Natural killer cell treated with Interleukin-12 subunit alpha and Interleukin-12 subunit beta and Interleukin-15 and Interleukin-18, amount 100 ng/mL, for 72 hours (primary cell): ENCODE measurements around the gene STUM. TPM values are rescaled to one million over a fixed set of nuclear protein-coding genes. Genes with fewer than 3 reads are reported as not detected.

ENCODE experiments used
- ATAC-seq, 2 donors: fragments of 150-1000 bp; cut with Tn5 transposase in 1 of 2; sonication (Bioruptor Pico), chemical (Tn5 transposase) in 1 of 2; 2 replicates each; pipeline ENCODE4 v1.10.0; 2021
- DNase-seq: peaks from one replicate; pipeline ENCODE4 v3.0.0; 2022; ENCODE audit warnings: low spot score
- H3K27ac Mint-ChIP-seq, 2 donors: 1 replicate in 1 of 2; 2 replicates in 1 of 2; pipeline ENCODE4 v1.8.0; 2022; ENCODE audit warnings: mixed read lengths in 2 of 2, mild to moderate bottlenecking in 1 of 2, moderate library complexity in 1 of 2
- H3K27me3 Mint-ChIP-seq, 2 donors: 1 replicate in 1 of 2; 2 replicates in 1 of 2; pipeline ENCODE4 v1.8.0; 2022; ENCODE audit warnings: mixed read lengths in 2 of 2
- H3K36me3 Mint-ChIP-seq: one replicate; pipeline ENCODE4 v1.8.0; 2022; ENCODE audit warnings: mixed read lengths
- H3K4me1 Mint-ChIP-seq, 2 donors: 1 replicate in 1 of 2; 2 replicates in 1 of 2; pipeline ENCODE4 v1.8.0; 2022; ENCODE audit warnings: low read depth in 2 of 2, mixed read lengths in 2 of 2, mild to moderate bottlenecking in 1 of 2
- H3K4me3 Mint-ChIP-seq: one replicate; pipeline ENCODE4 v1.8.0; 2022; ENCODE audit warnings: mixed read lengths
- H3K9me3 Mint-ChIP-seq: 2 replicates; pipeline ENCODE4 v1.8.0; 2022; ENCODE audit warnings: mixed read lengths
- total RNA-seq, 2 donors: library from RNA; stranded (reverse); gene quantifications; one replicate each; pipeline ENCODE4 v1.2.3, GENCODE V29; 2022

The STUM gene
- total RNA-seq, 2 donors from 2014 or later, result not detected

GRCh38 chr1:226558036-226558650 lies 9.6 kb downstream of the STUM start:
- DNase-seq (no peak), ATAC-seq (no peak)
- Mint-ChIP-seq H3K36me3 (no peaks in the 10 kb centered on the region), H3K27ac (no peak overlapping the region), H3K4me3 (no peak overlapping the region), H3K4me1 (no peaks in the 10 kb centered on the region), H3K27me3 (peaks cover 24 to 51% of the 10 kb centered on the region in 2 donors), H3K9me3 (no peaks in the 10 kb centered on the region)

DNA sequence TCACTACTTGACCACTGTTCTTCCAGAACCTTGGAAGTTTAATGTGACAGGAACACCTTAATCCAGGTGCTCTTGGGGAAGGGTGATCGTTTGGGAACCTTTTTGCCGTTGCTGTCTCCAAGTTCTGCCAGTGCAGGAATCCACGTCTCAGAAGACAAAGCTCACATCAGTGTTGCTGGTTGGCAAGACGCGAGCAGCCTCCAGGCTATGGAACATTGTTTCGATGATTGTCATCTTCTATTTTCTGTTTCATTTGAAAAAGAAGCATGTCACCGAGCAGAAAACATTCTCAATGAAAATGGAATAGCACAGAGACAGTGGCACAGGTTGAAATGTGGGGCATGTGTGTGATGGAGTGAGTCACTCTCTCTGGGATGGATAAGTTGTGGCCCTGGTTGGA lies 11.7 kb downstream of the STUM start:
- Mint-ChIP-seq H3K27me3 (peaks cover 15 to 31% of the 10 kb centered on the region in 2 donors), H3K9me3 (no peaks in the 10 kb centered on the region), H3K4me3 (no peak overlapping the region), H3K27ac (no peak overlapping the region), H3K4me1 (no peaks in the 10 kb centered on the region), H3K36me3 (no peaks in the 10 kb centered on the region)
- DNase-seq (no peak), ATAC-seq (no peak)

DNA sequence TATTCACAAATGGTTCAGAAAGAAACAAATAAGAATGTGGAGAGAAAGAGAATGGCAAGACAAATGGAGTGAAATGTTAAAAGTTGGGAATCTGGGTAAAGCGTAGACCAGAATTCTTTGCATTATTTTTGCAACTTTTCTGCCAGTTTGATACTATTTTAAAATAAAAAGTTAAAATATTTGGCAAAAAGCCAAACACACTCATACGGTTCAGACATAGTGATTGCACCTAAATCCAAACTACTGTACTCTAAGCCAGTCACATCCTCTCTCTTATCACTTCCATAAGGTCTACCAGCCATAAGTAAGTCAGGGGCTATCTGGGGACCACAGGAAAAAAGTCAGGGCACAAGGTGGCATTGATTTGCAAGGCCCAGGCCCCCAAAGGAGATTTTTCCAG lies 14.4 kb downstream of the STUM start:
- Mint-ChIP-seq H3K4me3 (no peak overlapping the region), H3K4me1 (no peaks in the 10 kb centered on the region), H3K27me3 (peaks cover 14 to 33% of the 10 kb centered on the region in 2 donors), H3K27ac (no peak overlapping the region), H3K9me3 (no peaks in the 10 kb centered on the region), H3K36me3 (no peaks in the 10 kb centered on the region)
- DNase-seq (no peak), ATAC-seq (no peak)

- DNase-seq (no peak), ATAC-seq (no peak)
- Mint-ChIP-seq H3K27me3 (peaks cover 14 to 33% of the 10 kb centered on the region in 2 donors), H3K4me1 (no peaks in the 10 kb centered on the region), H3K36me3 (no peaks in the 10 kb centered on the region), H3K4me3 (no peak overlapping the region), H3K9me3 (no peaks in the 10 kb centered on the region), H3K27ac (no peak overlapping the region)
Measured at GRCh38 chr1:226563666-226564065, 15.1 kb downstream of the STUM start.

DNA sequence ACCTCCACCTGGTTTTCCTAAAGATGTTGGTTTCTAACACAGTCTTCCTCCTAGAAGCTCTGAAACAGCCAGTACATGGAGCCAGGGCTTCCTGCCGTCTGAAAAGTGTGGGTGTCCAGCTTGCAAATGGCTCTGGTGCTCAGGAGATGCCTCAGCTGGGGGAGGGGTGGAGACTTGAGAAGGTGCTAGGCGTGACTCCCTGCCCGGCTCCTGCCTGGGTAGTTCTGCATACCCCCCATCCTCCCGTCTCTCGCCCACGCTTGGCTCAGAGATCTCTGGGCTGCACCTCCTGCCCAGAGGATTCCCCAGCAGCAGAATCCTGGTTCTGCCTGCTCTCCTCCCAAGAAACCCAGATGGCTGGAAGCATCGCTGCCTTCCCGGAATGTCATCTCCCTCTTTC lies 16.9 kb downstream of the STUM start:
- no peaks in the 10 kb centered on the region for H3K4me1 Mint-ChIP-seq
- H3K27me3 Mint-ChIP-seq, result peaks cover 11 to 29% of the 10 kb centered on the region in 2 donors
- ATAC-seq, result no peak
- DNase-seq, result no peak
- H3K36me3 Mint-ChIP-seq, result no peaks in the 10 kb centered on the region
- no peak overlapping the region for H3K27ac Mint-ChIP-seq
- H3K9me3 Mint-ChIP-seq, result no peaks in the 10 kb centered on the region
- no peak overlapping the region for H3K4me3 Mint-ChIP-seq

DNA sequence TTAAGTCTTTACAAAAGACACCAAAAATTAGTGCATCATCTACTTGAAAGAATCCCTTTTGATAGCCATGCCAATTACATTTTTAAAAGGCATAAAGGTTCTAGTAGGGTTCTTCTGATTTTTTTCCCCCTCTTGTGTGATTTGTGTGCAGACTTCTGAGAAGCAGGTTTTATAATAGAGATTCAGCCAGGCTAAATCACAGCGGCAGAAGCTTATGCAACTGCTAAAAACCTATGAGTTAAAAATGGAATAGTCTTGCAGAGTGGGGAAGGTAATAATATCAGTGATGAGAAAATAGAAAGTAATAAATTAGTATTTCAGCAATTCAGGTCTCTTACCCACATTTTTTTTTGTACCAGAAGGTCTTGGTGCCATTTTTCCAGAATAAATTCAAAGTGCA lies 17.7 kb downstream of the STUM start:
- Mint-ChIP-seq H3K36me3 (no peaks in the 10 kb centered on the region), H3K4me1 (no peaks in the 10 kb centered on the region), H3K27me3 (peaks cover 8 to 21% of the 10 kb centered on the region in 2 donors), H3K9me3 (no peaks in the 10 kb centered on the region), H3K27ac (no peak overlapping the region), H3K4me3 (no peak overlapping the region)
- ATAC-seq, result no peak
- no peak for DNase-seq

DNA sequence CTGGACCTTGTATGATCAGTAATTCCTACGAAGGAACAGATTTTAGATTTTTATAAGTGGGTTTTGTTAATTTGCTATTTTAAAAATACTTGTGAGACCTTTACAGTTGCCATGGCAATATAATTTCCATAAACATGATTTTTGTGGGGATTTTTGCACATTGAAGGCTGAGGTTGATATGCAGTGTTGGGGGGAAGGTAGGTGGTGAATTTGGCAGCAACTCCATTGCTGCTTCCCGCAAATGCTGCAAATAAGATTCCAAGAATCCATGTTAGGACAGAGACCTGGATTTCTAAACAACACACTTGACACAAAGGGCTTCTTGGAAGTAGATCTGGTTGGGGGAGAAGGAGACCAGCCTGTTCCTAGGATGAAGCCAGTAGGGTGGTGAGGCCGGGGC lies 18.2 kb downstream of the STUM start:
- Mint-ChIP-seq H3K4me1 (no peaks in the 10 kb centered on the region), H3K4me3 (no peak overlapping the region), H3K36me3 (no peaks in the 10 kb centered on the region), H3K27ac (no peak overlapping the region), H3K9me3 (no peaks in the 10 kb centered on the region), H3K27me3 (peaks cover 8 to 18% of the 10 kb centered on the region in 2 donors)
- ATAC-seq, result no peak
- DNase-seq, result no peak

DNA sequence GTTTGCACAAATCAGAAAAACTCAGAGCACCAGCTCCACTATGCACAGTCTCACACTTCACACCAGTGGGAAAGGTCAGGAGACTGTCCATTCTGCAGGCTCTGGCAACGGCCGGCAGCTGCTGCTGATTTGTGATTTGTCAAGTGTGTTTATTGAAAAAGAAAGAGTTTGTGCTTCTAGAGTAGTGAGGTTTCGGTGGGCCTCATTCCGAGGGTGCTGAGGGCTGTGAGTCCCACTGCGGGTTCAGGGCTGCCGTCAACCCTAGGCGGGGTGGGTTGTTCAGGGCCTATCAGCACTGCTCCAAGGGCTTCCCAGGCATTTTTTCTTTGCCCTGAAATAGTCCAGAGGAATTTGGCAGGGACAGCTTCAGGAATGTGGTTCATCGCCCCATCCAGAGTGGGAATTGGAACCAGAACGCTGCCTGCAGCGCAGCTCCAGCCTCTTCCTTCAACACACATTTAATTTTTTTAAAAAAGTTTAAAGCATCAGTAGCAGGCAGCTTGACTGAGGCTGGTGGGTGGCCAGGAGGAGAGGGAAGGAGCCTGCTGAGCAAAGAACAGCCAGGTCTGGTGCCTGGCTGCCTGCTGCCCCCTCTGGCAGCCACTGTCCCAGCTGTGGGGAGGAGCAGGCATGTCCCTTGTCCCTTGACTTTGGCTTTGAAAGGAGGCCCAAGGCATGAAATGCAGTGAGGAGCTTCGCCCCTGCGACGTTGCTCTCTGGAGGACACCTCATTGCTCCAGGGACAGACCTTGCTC lies 19.7 kb downstream of the STUM start:
- DNase-seq (no peak), ATAC-seq (no peak)
- Mint-ChIP-seq H3K27me3 (peaks cover 8 to 18% of the 10 kb centered on the region in 2 donors), H3K4me3 (no peak overlapping the region), H3K36me3 (no peaks in the 10 kb centered on the region), H3K4me1 (no peaks in the 10 kb centered on the region), H3K27ac (no peak overlapping the region), H3K9me3 (no peaks in the 10 kb centered on the region)

- DNase-seq, result no peak
Measured at GRCh38 chr1:226568975-226569741, 20.6 kb downstream of the STUM start.

GRCh38 chr1:226569879-226570547 lies 21.4 kb downstream of the STUM start:
- no peak for DNase-seq
- no peaks in the 10 kb centered on the region for H3K4me1 Mint-ChIP-seq
- peaks cover 8 to 18% of the 10 kb centered on the region in 2 donors for H3K27me3 Mint-ChIP-seq
- H3K27ac Mint-ChIP-seq, result no peak overlapping the region
- H3K36me3 Mint-ChIP-seq, result no peaks in the 10 kb centered on the region
- no peaks in the 10 kb centered on the region for H3K9me3 Mint-ChIP-seq
- ATAC-seq, result no peak
- no peak overlapping the region for H3K4me3 Mint-ChIP-seq

More at GRCh38 chr1:226568975-226569741, 20.6 kb downstream of the STUM start:
- Mint-ChIP-seq H3K36me3 (no peaks in the 10 kb centered on the region), H3K9me3 (no peaks in the 10 kb centered on the region), H3K4me3 (no peak overlapping the region), H3K27me3 (peaks cover 8 to 18% of the 10 kb centered on the region in 2 donors), H3K27ac (no peak overlapping the region), H3K4me1 (no peaks in the 10 kb centered on the region)
- ATAC-seq, result no peak

DNA sequence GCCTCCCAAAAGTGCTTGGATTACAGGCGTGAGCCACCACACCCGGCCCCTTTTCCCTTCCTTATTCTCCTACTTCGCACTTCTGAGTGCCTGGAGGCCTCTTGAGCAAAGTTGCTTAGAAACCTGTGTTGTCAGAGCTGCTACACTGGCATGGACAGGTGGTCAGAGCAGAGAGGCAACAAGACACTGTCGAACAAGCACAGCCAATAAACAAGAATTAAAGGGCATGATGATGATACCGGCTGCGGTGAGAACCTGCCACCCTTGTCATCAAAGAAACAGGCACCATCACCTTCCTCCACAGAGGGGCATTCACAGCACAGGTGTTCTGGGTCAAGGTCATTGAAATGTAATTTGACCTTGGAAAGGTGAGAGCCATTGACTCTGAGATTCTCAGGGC lies 23.3 kb downstream of the STUM start:
- ATAC-seq, result no peak
- peaks cover 3 to 8% of the 10 kb centered on the region in 2 donors for H3K27me3 Mint-ChIP-seq
- H3K4me1 Mint-ChIP-seq, result no peaks in the 10 kb centered on the region
- no peaks in the 10 kb centered on the region for H3K9me3 Mint-ChIP-seq
- no peak overlapping the region for H3K4me3 Mint-ChIP-seq
- DNase-seq, result no peak
- H3K36me3 Mint-ChIP-seq, result no peaks in the 10 kb centered on the region
- no peak overlapping the region for H3K27ac Mint-ChIP-seq

DNA sequence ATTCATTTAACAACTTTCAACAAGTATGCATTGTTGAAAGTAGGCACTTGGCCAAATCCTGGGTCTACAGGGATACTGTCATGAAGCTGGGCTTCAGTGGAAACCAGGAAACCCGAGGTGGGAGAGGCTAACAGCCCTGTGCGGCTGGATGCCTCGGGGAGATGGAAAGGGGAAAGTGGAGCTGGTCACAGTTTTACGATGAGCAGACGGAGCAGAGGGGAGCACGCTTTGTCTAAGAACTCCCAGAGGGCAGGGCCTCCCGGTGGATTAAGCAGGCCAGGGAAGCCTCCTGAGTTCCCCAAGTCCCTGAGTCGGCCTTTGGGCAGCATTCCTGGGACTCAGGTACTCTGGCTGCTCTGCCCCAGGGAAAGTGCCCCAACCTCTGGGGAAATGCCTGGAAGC lies 23.8 kb downstream of the STUM start:
- Mint-ChIP-seq H3K9me3 (no peaks in the 10 kb centered on the region), H3K27ac (no peak overlapping the region), H3K36me3 (no peaks in the 10 kb centered on the region), H3K4me3 (no peak overlapping the region), H3K4me1 (no peaks in the 10 kb centered on the region), H3K27me3 (peaks cover 2 to 5% of the 10 kb centered on the region in 2 donors)
- ATAC-seq (no peak), DNase-seq (no peak)

GRCh38 chr1:226574044-226574443 lies 25.5 kb downstream of the STUM start:
- Mint-ChIP-seq H3K4me3 (no peak overlapping the region), H3K36me3 (no peaks in the 10 kb centered on the region), H3K27ac (no peak overlapping the region), H3K27me3 (no peaks in the 10 kb centered on the region), H3K4me1 (no peaks in the 10 kb centered on the region), H3K9me3 (no peaks in the 10 kb centered on the region)
- ATAC-seq, result no peak
- no peak for DNase-seq
